Dermis blood vessel endothelial cell (primary cell): ENCODE results near the gene PBX2. TPM values are rescaled to one million over a fixed set of nuclear protein-coding genes. Genes with fewer than 3 reads are reported as not detected.
A peak's percentile ranks its signal among the peaks of the same experiment; 100 is the strongest.
"Not testable (repeated sequence)": the region's sequence is repeated elsewhere in the genome, so short reads cannot be mapped to it uniquely, and the experiment has no call there.

Experiments
- DNase-seq: peaks from one replicate; pipeline ENCODE4 v3.0.0; 2010
- total RNA-seq: library from RNA; depleted of rRNA; stranded (reverse); fragments of >200 nt; gene quantifications from 2 replicates; pipeline ENCODE4 v1.2.3, GENCODE V29; 2014

The PBX2 gene
- total RNA-seq, 1 donor from 2014 or later = 62.3 TPM

DNA sequence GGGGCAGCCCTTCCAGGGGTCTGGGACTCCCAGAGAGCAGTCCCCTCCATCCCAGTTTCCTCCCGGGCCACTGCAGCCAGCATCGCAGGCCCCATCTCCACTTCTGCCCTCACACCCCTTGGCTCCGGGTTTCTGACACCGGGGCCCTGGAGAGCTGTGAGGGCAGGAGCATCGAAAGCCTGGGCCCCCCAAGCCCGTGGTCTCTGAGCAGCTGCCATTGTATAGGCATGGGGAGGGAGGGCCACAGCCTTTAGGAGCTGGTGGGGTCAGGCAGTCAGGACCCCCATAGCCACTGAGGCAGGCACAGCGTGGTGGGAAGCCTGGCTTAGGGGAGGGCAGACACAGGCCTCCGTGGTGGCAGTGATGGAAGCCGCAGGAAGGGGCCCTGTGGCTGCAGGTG, 12.2 kb upstream of the PBX2 start:
- no peak for DNase-seq

DNA sequence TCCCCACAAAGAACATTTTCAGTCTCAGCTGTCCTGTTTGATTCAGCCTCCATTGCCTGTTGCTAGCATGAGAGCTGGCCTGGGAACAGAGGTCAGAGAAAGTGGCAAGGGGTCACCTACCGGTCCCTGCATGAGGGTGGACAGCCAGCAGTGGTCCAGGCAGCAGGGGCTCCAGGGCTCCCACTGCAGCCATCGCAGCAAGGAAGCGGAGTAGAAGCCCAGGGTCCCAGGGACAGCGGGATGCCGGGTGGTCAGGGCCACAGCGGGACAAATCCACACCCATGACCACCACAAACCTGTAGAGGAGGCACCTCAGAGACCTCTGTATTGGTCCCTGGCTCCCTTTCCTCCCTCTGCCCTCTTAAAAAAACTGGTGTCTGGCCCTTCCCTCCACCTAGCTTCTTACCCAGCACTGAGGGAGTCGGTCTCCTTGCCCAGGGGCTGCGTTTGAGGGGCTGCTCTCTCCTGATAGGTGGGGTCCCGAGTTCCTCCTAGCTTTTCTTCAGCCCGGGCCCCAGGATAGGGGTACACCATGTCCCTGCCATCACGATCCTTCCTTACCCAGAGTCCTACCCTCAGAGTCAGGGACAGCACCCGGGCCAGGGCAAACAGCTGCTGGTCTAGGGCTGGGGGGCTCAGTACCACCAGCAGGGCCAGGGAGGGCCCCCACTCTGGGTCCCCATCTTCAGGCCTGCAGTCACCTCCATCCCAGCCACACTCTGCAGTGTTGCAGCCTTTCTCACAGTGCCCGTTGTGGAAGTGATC, 10.9 kb upstream of the PBX2 start:
- DNase-seq = no peak

- DNase-seq = no peak
These were observed 8.9 kb upstream of the PBX2 start for GRCh38 chr6:32198866-32199265.

DNA sequence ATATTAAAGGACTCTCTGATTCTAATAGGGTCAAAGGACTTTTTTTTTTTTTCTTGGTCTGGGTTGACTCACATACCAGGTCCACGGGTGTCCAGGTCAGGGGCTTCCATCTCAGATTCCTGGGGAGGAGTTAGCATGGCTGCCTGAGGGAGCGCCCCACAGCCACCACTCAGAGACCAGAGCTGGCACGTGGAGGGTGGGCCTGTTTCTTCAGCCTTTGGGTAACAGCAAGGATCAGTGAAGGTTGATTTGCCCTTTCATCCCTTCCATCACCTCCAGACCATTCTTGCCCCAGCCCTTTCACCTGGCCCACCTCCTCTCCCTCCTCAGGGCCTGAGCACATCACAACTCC, 8.3 kb upstream of the PBX2 start:
- DNase-seq = no peak

DNA sequence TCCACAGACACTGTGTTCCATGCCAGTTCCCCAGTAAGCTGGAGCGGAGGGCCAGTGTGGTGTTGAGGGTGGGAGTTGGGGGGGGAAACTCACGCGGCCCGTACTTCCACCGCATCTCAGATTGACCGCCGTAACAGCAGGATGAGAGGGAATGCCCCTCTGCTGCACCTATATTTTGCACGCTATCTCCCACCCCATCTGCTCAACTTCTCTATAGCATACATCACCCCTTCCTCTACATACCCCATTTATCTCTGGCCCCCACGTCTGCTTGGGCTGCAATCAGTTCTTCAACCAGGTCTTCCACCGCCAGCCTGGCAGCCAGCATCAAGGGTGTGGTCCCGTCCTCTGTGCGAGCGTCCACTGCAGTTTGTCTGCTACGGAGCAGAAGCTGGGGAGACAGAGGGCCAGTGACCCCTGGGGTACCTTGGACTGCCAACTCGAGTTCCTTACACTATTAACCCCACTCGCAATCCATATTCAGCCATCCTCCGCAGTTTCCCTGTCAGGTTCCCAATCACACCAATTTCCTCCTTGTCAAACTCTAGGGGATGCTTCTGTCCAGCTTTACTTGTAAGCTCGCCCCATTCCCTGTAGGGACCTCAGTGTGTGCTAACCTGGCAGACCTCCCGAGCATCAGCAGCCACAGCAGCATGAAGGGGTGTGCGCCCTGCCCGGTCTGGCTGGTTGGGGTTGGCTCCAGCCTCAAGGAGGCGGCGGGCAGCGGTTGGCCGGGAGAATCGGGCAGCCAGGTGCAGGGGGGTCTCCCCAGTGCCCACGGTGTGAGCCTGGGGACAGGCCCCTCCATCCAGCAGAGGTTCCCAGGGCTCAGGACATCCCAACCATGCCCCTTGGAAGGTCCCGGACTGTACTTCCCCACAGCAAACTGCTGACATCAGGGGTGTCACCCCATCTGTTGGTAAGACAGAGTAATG, 6.9 kb upstream of the PBX2 start:
- peak; percentile 68 for DNase-seq

DNA sequence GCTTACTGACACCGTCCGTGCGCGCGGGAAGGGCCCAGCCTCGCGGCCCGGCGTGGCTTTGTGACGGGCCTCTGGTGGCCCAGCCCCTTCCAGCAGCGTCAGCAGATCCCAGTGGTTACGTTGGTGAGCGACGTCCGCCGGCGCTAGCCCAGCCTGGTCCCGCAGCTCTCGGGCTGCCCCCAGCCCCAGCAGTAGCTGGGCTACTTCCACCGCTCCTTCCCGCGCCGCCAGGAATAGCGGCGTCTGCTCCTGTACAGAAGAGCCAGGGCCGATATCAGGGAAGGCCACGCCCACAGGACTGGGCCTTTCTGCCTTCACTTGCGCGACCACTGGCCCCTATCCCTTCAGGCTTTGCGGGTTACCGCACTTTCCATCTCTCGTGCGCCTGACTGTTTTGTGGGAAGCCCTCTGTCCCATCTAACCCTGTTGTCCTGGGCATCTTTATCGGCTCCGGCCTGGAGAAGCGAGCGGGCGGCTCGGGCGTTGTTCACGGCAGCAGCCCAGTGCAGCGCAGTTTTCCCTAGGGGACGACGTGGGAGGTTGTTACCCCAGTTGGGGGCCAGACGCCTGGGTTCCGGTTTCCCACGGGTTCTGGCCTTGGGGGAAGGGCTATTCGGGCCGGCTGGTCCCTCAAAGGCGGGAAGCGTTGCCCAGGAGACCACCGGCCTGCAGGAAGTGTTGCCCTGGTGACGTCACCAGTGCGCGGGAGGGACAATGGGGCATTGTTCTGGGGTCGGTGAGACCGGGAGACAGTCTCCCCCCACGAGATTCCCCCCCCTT, 6.1 kb upstream of the PBX2 start:
- peak; percentile 100 for DNase-seq

DNA sequence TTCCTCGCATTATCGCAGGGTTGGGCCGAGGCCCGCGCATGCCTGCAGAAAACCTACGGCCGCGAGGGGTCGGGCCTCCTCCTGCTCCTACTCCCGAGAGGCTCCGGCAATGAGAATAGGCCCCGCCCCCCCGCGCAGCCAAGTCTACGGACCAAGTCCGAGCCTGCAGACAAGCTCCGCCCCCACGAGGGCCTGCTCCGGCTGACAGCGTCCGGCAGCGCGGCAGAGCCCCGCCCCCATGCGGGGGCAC, 5.6 kb upstream of the PBX2 start:
- peak; percentile 100 for DNase-seq

GRCh38 chr6:32194825-32195651, 5.0 kb upstream of the PBX2 start:
- peak; percentile 83 for DNase-seq

DNA sequence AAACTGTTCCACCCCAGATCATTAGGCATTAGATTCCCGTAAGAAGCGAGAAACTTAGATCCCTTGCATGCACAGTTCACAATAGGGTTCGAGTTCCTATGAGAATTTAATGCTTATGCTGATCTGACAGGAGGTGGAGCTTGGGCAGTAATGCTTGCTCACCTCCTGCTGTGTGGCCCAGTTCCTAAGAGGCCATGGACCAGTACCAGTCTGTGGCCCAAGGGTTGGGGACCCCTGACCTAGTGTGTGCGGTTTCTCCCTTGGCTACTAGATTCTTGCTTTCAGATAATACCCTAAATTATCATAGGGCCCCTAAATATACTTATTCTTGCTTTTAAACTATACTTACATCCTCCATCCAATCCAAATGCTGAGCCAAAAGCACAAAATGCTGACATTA, 4.4 kb upstream of the PBX2 start:
- DNase-seq = no peak

GRCh38 chr6:32193096-32193495, 3.1 kb upstream of the PBX2 start:
- DNase-seq = not testable (repeated sequence)

DNA sequence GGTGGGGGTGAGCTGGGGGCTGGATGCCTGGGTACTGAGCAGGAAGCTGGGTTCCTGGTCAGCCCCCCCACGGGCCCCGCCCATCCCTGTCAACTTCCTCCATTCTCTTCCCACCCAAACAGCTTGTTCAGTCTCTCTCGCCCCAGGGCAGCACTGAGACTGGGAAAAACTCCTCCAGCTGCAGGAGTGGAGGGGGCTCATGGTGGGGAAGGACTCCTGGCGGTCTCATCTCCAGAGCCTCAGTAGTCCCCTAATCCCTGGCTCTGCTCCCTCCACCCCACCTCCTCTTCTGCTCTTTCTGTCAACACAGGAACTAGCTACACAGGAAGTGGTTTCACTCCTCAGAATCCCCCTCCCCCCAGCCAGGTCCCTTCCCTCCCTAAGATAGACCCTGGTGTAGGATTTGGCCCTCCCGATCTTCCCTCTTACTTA, 2.6 kb upstream of the PBX2 start, which contains the start of gene GPSM3:
GPSM3 (minus strand) TSS at position 36 of the 432 bp plus-strand sequence. CDS start 130 bp downstream, outside the sequence.
- DNase-seq = peak; percentile 66

DNA sequence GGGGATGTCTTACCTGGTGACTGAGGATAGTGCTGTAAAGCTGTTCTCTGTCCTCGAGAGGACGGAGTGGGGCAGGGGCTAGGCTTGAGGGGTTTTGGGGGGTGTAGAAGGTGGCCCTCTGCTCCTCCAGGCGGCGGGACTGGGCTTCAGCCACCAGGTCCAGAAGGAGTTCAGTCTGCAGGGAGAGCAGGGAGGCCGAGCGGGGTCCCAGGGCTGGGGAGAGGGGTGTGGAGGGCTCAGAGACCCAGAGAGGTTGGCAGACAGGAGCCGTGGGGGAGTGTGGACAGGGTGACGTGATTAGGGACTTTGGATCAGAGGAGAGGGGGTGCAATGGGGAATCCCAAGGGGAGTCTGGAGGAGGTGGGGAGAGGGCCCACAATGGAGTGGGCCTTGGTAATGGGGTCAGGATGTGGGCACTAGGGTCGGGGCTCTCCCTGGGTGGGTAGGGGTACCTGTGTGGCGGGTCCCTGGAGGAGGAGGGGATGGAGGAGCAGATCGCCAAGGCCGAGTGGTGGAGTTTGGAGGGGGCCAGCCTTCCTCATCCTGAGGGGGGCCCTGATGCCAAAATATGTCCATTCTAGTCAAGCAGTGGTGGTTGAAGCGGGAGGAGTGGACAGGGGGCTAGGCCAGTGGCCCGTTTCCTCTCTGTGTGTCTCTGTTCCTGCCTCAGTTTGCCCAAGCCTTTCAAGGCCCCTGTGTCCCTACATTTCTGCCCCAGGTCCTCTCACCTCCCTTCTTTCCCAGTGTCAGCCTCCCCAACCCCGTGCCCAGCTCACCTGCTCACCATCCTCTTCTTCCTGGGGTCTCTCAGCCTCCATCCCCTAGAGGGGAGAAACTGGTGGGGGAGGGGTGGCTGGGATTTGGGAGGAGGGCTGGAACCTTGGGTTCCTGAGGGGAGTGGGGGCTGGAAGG, 1.9 kb upstream of the PBX2 start:
- no peak for DNase-seq

GRCh38 chr6:32190911-32191677, 1.1 kb upstream of the PBX2 start:
- no peak for DNase-seq

GRCh38 chr6:32189742-32190053, 304 bp downstream of the PBX2 start:
- no peak for DNase-seq

GRCh38 chr6:32189069-32189741, 797 bp downstream of the PBX2 start:
- DNase-seq = no peak

DNA sequence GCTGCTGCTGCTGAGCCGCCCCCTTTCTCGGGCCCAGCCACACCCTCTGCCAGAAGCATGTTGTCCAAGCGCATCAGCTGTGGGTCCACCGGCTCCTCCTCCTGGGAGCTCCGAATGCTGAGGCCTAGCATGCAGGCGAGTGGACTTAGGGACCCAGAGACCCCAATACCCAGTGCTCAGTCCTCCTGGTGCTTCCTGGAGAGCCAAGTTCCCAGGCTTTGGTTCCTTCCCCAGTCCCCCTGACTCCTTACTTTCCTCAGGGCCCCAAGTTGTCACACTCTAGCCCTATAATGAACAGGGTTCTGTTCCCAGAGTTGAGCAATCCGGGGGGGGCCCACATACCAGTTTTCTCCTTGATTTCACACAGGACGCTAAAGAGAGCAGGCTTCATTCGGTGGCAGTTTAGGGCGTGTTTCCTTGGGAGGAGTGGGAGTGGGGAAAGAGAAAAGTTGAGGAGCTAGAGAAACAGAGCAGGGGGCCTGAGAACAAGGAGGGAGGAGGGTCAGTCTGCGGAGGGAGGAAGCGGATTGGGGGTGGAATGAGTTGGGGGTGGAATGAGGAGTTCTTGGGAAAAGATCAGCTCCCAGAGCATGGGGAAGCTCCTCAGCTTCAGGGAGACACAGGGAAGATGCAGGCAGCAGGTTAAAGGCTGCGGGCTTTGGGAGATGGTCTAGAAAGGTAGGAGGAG, 1.5 kb downstream of the PBX2 start:
- DNase-seq = peak; percentile 50

DNA sequence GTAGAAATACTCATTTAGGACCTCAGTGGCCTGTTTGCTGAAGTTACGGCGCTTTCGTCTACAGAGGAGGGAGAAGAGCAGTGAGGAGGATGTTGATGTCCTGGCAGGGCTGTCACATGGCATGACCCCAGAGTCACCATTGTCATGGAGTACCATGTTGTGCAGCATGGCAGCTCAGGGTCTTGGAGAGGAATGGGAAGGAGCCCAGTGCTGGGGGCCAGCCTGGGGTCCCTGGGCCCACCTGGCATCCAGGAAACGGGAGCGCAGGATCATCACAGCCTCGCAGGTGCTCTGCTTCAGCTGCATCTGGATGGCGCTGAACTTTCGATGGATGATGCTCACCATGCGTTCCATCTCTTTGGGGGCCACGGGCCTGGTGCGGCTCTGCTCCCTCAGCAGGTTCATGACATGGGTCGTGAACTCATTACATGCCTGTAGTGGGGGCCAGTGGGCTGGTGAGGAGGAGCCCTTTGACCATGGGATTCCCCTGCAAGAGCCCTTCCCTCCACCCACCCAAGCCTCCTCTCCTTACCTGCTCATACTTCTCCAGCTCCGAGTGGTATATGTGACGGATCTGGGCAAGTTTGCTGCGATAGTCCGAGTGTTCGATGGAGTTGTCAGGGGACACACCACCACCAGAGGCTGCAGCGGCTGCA, 2.1 kb downstream of the PBX2 start:
- not testable (repeated sequence) for DNase-seq

- peak; percentile 76 for DNase-seq
These were observed 2.8 kb downstream of the PBX2 start for GRCh38 chr6:32187009-32187709.
